ENCODE results near the gene MYT1.
"Not testable (repeated sequence)": the region's sequence is repeated elsewhere in the genome, so short reads cannot be mapped to it uniquely, and the experiment has no call there.

The MYT1 gene

DNA sequence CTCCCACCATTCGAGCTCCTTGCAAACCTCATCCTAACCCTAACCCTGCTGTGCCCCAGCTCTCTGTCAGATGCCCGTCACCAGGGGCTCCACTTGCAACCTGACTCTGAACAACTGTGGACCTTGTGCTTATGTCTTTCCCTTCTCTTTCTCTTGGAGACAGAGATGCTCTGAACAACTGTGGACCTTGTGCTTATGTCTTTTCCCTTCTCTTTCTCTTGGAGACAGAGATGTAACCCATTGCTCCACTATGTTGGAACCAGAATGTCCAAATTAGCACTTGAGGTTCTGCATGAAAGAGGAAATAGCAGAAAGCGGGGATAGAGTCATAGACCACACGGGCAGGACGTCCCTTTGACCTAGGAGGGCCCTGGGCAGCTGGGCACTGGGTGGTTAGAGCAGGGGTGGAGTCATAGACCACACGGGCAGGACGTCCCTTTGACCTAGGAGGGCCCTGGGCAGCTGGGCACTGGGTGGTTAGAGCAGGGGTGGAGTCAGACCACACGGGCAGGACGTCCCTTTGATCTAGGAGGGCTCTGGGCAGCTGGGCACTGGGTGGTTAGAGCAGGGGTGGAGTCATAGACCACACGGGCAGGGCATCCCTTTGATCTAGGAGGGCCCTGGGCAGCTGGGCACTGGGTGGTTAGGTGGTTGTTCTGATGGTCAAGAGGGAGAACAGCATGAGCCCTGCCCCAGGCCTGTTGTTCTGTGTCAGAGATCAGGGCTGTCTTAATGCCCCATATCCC, 113.5 kb downstream of the MYT1 start:
- DNase-seq (ENCODE audit: low read depth) = no peak

DNA sequence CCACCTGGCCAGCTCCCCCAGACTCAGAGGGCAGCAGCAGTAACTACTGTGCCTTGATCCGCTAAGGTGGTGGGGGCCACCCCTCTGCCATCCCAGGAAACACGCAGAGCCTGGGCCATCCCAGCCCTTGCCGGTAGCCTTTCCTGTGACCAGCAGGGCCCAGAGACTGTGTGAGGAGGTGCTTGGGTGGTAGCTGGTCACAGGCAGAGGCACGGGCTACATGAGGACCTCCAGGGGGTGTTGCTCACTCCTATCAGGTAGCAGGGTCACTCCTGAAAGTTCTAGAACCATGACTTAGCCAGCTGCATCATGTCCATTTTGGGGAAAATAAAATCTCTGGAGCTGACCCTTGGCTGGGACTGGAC, 114.0 kb downstream of the MYT1 start:
- DNase-seq (ENCODE audit: low read depth) = no peak

- DNase-seq (ENCODE audit: low read depth) = no peak
Measured at GRCh38 chr20:64279826-64280459, 115.7 kb downstream of the MYT1 start.

GRCh38 chr20:64280460-64280843, 116.2 kb downstream of the MYT1 start:
- DNase-seq (ENCODE audit: low read depth) = no peak

DNA sequence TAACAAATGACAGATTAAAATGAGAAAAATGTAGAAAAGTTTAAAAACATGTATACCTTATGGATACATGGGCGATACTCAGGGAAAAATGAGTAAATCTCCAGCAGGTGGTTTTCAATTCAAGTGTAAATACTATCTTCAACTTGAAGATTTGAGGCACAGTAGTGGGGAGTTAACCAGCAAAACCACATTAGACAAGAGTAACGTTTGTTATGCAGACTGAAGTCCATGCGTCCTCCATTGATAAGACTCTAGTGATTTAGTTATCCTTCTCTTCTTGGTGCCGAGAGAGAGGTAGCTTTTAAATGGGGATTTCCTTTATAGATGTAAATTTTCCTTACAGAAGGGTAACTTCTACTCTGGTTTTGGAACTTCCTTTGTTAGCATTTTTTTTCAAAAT, 119.4 kb downstream of the MYT1 start:
- no peak for DNase-seq (ENCODE audit: low read depth)

GRCh38 chr20:64285579-64286446, 121.6 kb downstream of the MYT1 start:
- DNase-seq (ENCODE audit: low read depth) = peak; percentile 63

- not testable (repeated sequence) for DNase-seq (ENCODE audit: low read depth)
Measured at GRCh38 chr20:64286447-64287263, 122.4 kb downstream of the MYT1 start.

DNA sequence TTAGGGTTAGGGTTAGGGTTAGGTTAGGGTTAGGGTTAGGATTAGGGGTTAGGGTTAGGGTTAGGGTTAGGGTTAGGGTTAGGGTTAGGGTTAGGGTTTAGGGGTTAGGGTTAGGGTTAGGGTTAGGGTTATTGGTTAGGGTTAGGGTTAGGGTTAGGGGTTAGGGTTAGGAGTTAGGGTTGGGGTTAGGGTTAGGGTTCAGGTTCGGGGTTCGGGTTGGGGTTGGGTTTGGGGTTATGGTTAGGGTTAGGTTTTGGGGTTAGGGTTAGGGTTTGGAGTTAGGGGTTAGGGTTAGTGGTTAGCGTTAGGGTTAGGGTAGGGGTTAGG, 123.0 kb downstream of the MYT1 start:
- DNase-seq (ENCODE audit: low read depth) = not testable (repeated sequence)

All from activated T-helper 9 cell treated with anti-CD3 and anti-CD28 coated beads, Interleukin-2, amount 50 U/mL, for 16 hours (primary cell).